Measurements from ENCODE around the gene EPB41L1.

DNA sequence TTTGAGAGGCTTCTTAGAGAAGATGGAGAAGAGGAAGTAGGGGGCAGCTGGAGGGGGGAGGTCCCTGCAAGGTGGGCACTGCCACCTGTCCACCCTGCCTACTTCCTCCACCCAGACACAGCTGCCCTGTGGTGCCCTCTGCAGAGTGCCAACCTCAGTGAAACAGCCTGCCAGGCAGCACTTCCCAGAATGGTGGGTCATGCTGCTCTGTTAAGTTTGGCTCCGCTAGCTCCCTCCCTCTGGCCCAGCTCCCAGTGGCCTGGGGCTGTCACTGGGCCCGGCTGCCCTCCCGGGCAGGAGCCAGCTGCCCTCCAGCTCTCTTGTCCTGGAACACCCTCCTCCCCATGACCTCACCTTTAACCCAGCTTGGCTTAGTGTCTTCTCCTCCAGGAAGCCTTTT lies 5.1 kb upstream of the EPB41L1 start:
- no peak for TF ChIP-seq ZFX (IDR thresholded peaks at IDR 0.05; ENCODE audit: borderline replicate concordance)
- TF ChIP-seq, protein P1, sequence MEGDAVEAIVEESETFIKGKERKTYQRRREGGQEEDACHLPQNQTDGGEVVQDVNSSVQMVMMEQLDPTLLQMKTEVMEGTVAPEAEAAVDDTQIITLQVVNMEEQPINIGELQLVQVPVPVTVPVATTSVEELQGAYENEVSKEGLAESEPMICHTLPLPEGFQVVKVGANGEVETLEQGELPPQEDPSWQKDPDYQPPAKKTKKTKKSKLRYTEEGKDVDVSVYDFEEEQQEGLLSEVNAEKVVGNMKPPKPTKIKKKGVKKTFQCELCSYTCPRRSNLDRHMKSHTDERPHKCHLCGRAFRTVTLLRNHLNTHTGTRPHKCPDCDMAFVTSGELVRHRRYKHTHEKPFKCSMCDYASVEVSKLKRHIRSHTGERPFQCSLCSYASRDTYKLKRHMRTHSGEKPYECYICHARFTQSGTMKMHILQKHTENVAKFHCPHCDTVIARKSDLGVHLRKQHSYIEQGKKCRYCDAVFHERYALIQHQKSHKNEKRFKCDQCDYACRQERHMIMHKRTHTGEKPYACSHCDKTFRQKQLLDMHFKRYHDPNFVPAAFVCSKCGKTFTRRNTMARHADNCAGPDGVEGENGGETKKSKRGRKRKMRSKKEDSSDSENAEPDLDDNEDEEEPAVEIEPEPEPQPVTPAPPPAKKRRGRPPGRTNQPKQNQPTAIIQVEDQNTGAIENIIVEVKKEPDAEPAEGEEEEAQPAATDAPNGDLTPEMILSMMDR (IDR thresholded peaks at IDR 0.05), result no peak
